HepG2 (cell line): ENCODE results near the gene CIB1. TPM values are rescaled to one million over a fixed set of nuclear protein-coding genes. Genes with fewer than 3 reads are reported as not detected.
A peak's percentile ranks its signal among the peaks of the same experiment; 100 is the strongest.

Source experiments
- ATAC-seq: fragments of 200-7000 bp; cut with Tn5 transposase; 3 replicates; pipeline ENCODE4 v1.9.1; 2020; ENCODE audit warnings: mild to moderate bottlenecking, moderate library complexity
- BruUV-seq: library from RNA; stranded (reverse); fragments of 400-500 nt; replicated peaks from 2 replicates; lab custom pipeline; 2021; lab: Mats Ljungman, UMichigan
- CTCF ChIA-PET: fragments of 300-600 bp; formaldehyde crosslinking; extraction: SDS; loops from one replicate; lab custom pipeline; 2021; ENCODE audit warnings: low total read pairs, inconsistent platforms, low intra/inter-chr PET ratio; lab: Yijun Ruan, JAX
- POLR2A ChIA-PET: fragments of 350-600 bp; sonication (Branson Sonifier 250); formaldehyde crosslinking; loops from one replicate; lab custom pipeline; 2020; ENCODE audit warnings: antibody characterized with exemption, inconsistent platforms; lab: Yijun Ruan, JAX
- DNase-seq: peaks from one replicate; pipeline ENCODE4 v3.0.0-alpha.2; 2015; ENCODE audit warnings: low spot score
- FAIRE-seq: peaks from 3 replicates; lab custom pipeline; 2011; peaks lifted over from hg19 to GRCh38; lab: Jason Lieb, UNC
- H2AFZ ChIP-seq: one replicate; pipeline ENCODE4 v1.6.1; 2011; ENCODE audit warnings: low read length, inconsistent platforms
- H3K27ac ChIP-seq: fragments of 300-600 bp; 3 replicates; pipeline ENCODE4 v1.8.0; 2011; ENCODE audit warnings: mixed run types, mild to moderate bottlenecking, mixed read lengths, low read length, inconsistent platforms; ENCODE audit not compliant: insufficient read depth; ENCODE audit errors: extremely low read length
- H3K27me3 ChIP-seq, 2 experiments: fragments of 200-600 bp in 1 of 2; 2 replicates in 1 of 2; 3 replicates in 1 of 2; pipeline versions ENCODE4 v1.6.0 to v1.8.0; 2011; ENCODE audit warnings: low read length in 2 of 2, mild to moderate bottlenecking in 2 of 2, moderate library complexity in 2 of 2, inconsistent platforms in 1 of 2; ENCODE audit not compliant: insufficient read depth in 2 of 2, control insufficient read depth in 1 of 2
- H3K36me3 ChIP-seq, 2 experiments: fragments of 200-600 bp in 1 of 2; replicated peaks in 1 of 2; 2 replicates in 1 of 2; 3 replicates in 1 of 2; pipeline versions ENCODE4 v1.5.1 to v1.8.0; 2011; ENCODE audit warnings: low read length in 2 of 2, inconsistent platforms in 1 of 2; ENCODE audit not compliant: insufficient read depth in 2 of 2, control insufficient read depth in 1 of 2
- H3K4me1 ChIP-seq: 2 replicates; pipeline ENCODE4 v1.5.1; 2012; ENCODE audit warnings: low read length, inconsistent platforms; ENCODE audit not compliant: insufficient read depth
- H3K4me2 ChIP-seq: 2 replicates; pipeline ENCODE4 v1.6.0; 2011; ENCODE audit warnings: low read depth, low read length, inconsistent platforms
- H3K4me3 ChIP-seq, 3 experiments: fragments of 200-600 bp in 1 of 3; sonication (generic), shearing (Covaris generic) in 1 of 3; replicated peaks in 1 of 3; 2 replicates each; pipeline ENCODE4 v1.5.1; 2011 to 2016; ENCODE audit warnings: low read length in 3 of 3, inconsistent platforms in 2 of 3, low read depth in 2 of 3, mild to moderate bottlenecking in 2 of 3, control low read depth in 1 of 3, mixed read lengths in 1 of 3; ENCODE audit not compliant: insufficient read depth in 1 of 3
- H3K79me2 ChIP-seq: one replicate; pipeline ENCODE4 v1.6.1; 2011; ENCODE audit warnings: low read length, inconsistent platforms; ENCODE audit not compliant: insufficient read depth
- H3K9ac ChIP-seq: 2 replicates; pipeline ENCODE4 v1.6.0; 2011; ENCODE audit warnings: mild to moderate bottlenecking, low read depth, low read length, inconsistent platforms; ENCODE audit not compliant: insufficient read depth
- H3K9me3 ChIP-seq: 2 replicates; pipeline ENCODE4 v1.5.1; 2012; ENCODE audit warnings: mild to moderate bottlenecking, low read length
- H4K20me1 ChIP-seq: 2 replicates; pipeline ENCODE4 v1.6.0; 2011; ENCODE audit warnings: inconsistent platforms, mild to moderate bottlenecking, low read length, moderate library complexity; ENCODE audit not compliant: insufficient read depth
- ERF ChIP-seq: IDR thresholded peaks from 2 replicates; pipeline ENCODE4 v1.6.1; 2018; ENCODE audit warnings: missing biosample characterization, missing genetic modification reagents
- FOXJ3 ChIP-seq: sonication (generic); formaldehyde crosslinking; IDR thresholded peaks from 2 replicates; pipeline ENCODE4 v1.4.0; 2020; ENCODE audit warnings: missing genetic modification reagents, mild to moderate bottlenecking, borderline replicate concordance
- GZF1 ChIP-seq: sonication (generic); formaldehyde crosslinking; IDR thresholded peaks from 2 replicates; pipeline ENCODE4 v1.5.1; 2020; ENCODE audit warnings: mild to moderate bottlenecking, missing genetic modification reagents
- MBD4 ChIP-seq: IDR thresholded peaks from 2 replicates; pipeline ENCODE4 v1.6.1; 2012; ENCODE audit warnings: low read length, inconsistent platforms, borderline replicate concordance
- NRL ChIP-seq: sonication (generic); formaldehyde crosslinking; IDR thresholded peaks from 2 replicates; pipeline ENCODE4 v1.5.0; 2020; ENCODE audit warnings: missing genetic modification reagents, mild to moderate bottlenecking, moderate library complexity, borderline replicate concordance
- RAD21 ChIP-seq: fragments of 450-650 bp; formaldehyde crosslinking; IDR thresholded peaks from 2 replicates; pipeline ENCODE4 v1.5.0; 2020; ENCODE audit warnings: mild to moderate bottlenecking
- SATB2 ChIP-seq: sonication (generic); formaldehyde crosslinking; IDR thresholded peaks from 2 replicates; pipeline ENCODE4 v1.5.0; 2020; ENCODE audit warnings: missing genetic modification reagents
- ZNF44 ChIP-seq: sonication (generic); formaldehyde crosslinking; IDR thresholded peaks from 2 replicates; pipeline ENCODE4 v1.5.1; 2020; ENCODE audit warnings: mild to moderate bottlenecking, missing genetic modification reagents
- ZNF549 ChIP-seq: sonication (generic); formaldehyde crosslinking; IDR thresholded peaks from 2 replicates; pipeline ENCODE4 v1.5.0; 2020; ENCODE audit warnings: missing genetic modification reagents
- WGBS: methylation state at CpG from one replicate; pipeline ENCODE4 v1.1.6; 2017; ENCODE audit warnings: low lambda C conversion rate; 5-methylcytosine and 5-hydroxymethylcytosine counted together
- in situ Hi-C: cut with HindIII; loops from 2 replicates; pipeline ENCODE4 v1.10.0; 2017; ENCODE audit warnings: low pct_unique_long_range_greater_than_20kb; ENCODE audit not compliant: extremely low pct_ligation_motif_present
- intact Hi-C: fragments of 100-400 bp; cut with micrococcal nuclease; formaldehyde crosslinking; loops from one replicate; pipeline ENCODE4 v1.10.0; 2022; ENCODE audit not compliant: unreplicated experiment
- polyA plus RNA-seq, 8 experiments: library from polyadenylated mRNA; depleted of rRNA in 3 of 8; stranded (reverse) in 7 of 8; unstranded in 1 of 8; fragments of >200 nt; fragmentation: Illumina TruSeq in 4 of 8; extraction: Trizol in 4 of 8; gene quantifications; 2 replicates each; pipeline versions ENCODE4 v1.2.1 to v1.2.3, GENCODE V29; 2011 to 2016; ENCODE audit warnings: low read depth in 4 of 8, missing spikeins in 1 of 8, mixed read lengths in 1 of 8; ENCODE audit not compliant: insufficient read depth in 1 of 8
- total RNA-seq, 5 experiments: library from RNA; depleted of rRNA; stranded (reverse); fragments of >200 nt; fragmentation: Illumina TruSeq; extraction: Trizol; gene quantifications; 2 replicates each; pipeline ENCODE4 v1.2.3, GENCODE V29; 2016; ENCODE audit warnings: low read depth in 1 of 5
- TF ChIP-seq, protein P1 (sequence below): sonication (generic); formaldehyde crosslinking; IDR thresholded peaks from 2 replicates; pipeline ENCODE4 v1.4.0; 2020; ENCODE audit warnings: missing genetic modification reagents
- TF ChIP-seq, protein P2 (sequence below): IDR thresholded peaks from 2 replicates; pipeline ENCODE4 v1.6.1; 2012; ENCODE audit warnings: inconsistent platforms
- TF ChIP-seq, protein P3 (sequence below): sonication (generic); formaldehyde crosslinking; IDR thresholded peaks from 2 replicates; pipeline ENCODE4 v1.9.0; 2022; ENCODE audit warnings: low read depth, missing genetic modification reagents
- TF ChIP-seq, protein P4 (sequence below): sonication (generic); formaldehyde crosslinking; conservative IDR thresholded peaks from 2 replicates; pipeline ENCODE4 v1.4.0; 2020; ENCODE audit warnings: mild to moderate bottlenecking, missing genetic modification reagents, moderate library complexity

The CIB1 gene
- total and polyA plus RNA-seq, 2 of the 13 experiments (the other 11 are each of a cell fraction or from before 2014, with no cell fraction given): 38.7 to 72.7 TPM

DNA sequence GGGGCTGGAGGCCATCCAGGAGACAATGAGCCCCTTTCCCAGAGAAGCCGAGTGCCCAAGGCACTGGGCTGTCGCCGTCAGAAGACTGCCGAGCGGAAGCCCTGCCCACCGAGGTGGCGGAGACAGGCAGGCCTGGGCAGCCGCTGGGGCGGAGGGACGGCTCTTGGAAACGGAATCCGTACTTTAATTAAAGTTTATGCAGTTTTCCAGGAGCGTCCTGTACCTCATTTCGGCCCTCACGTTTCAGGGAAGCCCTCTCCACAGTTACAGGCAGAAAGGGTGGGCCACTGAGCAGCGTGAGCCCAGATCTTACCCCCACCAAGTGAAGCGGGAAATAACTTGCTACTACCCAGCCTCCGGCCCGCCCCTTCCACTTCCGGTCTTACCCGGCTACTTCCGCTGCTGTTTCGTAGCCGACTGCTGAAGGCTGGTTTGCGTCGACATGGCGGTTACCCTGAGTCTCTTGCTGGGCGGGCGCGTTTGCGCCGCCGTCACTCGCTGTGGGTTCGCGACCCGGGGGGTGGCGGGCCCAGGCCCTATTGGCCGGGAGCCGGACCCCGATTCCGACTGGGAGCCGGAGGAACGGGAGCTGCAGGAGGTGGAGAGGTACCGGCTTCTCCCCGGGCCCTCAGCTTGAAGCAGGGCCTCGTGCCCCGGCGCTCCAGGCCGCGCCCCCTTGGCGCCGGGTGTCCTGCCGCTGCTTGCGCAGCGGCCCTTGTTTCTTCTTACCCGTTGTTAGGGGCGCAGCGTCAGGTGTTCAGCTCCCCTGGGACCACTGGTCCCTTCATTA, 31.7 kb upstream of the CIB1 start, which contains the start of gene NGRN:
TSS of gene NGRN (plus strand) at position 402 of the 790 bp plus-strand sequence. CDS start at position 443, 41 bp downstream.
- peak within 1 kb of the TSS; percentile 88 for H3K9ac ChIP-seq
- WGBS: under 1% methylated on average over 27 of the region's 59 CpGs
- no peaks in the 10 kb centered on the region for H3K9me3 ChIP-seq
- H3K4me2 ChIP-seq: peak within 1 kb of the TSS; percentile 87
- in situ Hi-C loops: no loop called here
- FAIRE-seq (peak; percentile 76), ATAC-seq (peak; percentile 93), DNase-seq (peak; percentile 83)
- H3K4me1 ChIP-seq: peaks cover 62% of the 10 kb centered on the region
- BruUV-seq: TSS peak; percentile 99
- H2AFZ ChIP-seq: no peak within 1 kb of the TSS
- CTCF ChIA-PET: no interaction called here
- intact Hi-C loops: loop anchor here (2.0 to 5.0 kb wide), 2 partner anchors 17 to 33 kb away; partner anchors contain the start of genes CIB1, GDPGP1 and TTLL13
- peak within 1 kb of the TSS; percentile 71 to 78 (median 72) for H3K4me3 ChIP-seq
- peak within 1 kb of the TSS; percentile 83 for H3K27ac ChIP-seq
- POLR2A ChIA-PET: interaction anchor here (0.8 to 1.2 kb wide), 8 partner anchors 9 to 163 kb away, joined by 3 to 11 read pairs (median 4); partner anchors contain the start of genes CIB1, GDPGP1, IDH2 and TTLL13
- peaks cover 6% of the 10 kb centered on the region for H4K20me1 ChIP-seq
- peaks cover 42% of the 10 kb centered on the region for H3K79me2 ChIP-seq
- peaks cover 3 to 14% of the 10 kb centered on the region in 2 experiments; a peak in 4 of 5 replicates for H3K36me3 ChIP-seq
- no peaks in the 10 kb centered on the region; a peak in 1 of 5 replicates for H3K27me3 ChIP-seq
- peak; percentile 62; the same call in 1 of the 2 replicates for TF ChIP-seq FOXJ3 (CRISPR knock-in tag)
- TF ChIP-seq, protein P1, sequence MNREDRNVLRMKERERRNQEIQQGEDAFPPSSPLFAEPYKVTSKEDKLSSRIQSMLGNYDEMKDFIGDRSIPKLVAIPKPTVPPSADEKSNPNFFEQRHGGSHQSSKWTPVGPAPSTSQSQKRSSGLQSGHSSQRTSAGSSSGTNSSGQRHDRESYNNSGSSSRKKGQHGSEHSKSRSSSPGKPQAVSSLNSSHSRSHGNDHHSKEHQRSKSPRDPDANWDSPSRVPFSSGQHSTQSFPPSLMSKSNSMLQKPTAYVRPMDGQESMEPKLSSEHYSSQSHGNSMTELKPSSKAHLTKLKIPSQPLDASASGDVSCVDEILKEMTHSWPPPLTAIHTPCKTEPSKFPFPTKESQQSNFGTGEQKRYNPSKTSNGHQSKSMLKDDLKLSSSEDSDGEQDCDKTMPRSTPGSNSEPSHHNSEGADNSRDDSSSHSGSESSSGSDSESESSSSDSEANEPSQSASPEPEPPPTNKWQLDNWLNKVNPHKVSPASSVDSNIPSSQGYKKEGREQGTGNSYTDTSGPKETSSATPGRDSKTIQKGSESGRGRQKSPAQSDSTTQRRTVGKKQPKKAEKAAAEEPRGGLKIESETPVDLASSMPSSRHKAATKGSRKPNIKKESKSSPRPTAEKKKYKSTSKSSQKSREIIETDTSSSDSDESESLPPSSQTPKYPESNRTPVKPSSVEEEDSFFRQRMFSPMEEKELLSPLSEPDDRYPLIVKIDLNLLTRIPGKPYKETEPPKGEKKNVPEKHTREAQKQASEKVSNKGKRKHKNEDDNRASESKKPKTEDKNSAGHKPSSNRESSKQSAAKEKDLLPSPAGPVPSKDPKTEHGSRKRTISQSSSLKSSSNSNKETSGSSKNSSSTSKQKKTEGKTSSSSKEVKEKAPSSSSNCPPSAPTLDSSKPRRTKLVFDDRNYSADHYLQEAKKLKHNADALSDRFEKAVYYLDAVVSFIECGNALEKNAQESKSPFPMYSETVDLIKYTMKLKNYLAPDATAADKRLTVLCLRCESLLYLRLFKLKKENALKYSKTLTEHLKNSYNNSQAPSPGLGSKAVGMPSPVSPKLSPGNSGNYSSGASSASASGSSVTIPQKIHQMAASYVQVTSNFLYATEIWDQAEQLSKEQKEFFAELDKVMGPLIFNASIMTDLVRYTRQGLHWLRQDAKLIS (CRISPR knock-in tag): 0 out of 2 replicates have a peak, but pooled peaks have one; percentile 22
- TF ChIP-seq ZNF44: no peak; the same call in 1 of the 2 replicates
- no peak for TF ChIP-seq MBD4
- TF ChIP-seq, protein P2, sequence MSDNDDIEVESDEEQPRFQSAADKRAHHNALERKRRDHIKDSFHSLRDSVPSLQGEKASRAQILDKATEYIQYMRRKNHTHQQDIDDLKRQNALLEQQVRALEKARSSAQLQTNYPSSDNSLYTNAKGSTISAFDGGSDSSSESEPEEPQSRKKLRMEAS: peak; percentile 79
- TF ChIP-seq ERF (CRISPR knock-in tag): peak; percentile 95
- TF ChIP-seq GZF1 (CRISPR knock-in tag): no peak; the same call in 1 of the 2 replicates
- peak; percentile 73; the same call in 1 of the 2 replicates for TF ChIP-seq NRL (CRISPR knock-in tag)
- TF ChIP-seq SATB2 (CRISPR knock-in tag): 0 out of 2 replicates have a peak, but pooled peaks have one; percentile 11
- TF ChIP-seq ZNF549: no peak
- peak; percentile 57; the same call in 1 of the 2 replicates for TF ChIP-seq RAD21 (CRISPR knock-in tag)
- TF ChIP-seq, protein P3, sequence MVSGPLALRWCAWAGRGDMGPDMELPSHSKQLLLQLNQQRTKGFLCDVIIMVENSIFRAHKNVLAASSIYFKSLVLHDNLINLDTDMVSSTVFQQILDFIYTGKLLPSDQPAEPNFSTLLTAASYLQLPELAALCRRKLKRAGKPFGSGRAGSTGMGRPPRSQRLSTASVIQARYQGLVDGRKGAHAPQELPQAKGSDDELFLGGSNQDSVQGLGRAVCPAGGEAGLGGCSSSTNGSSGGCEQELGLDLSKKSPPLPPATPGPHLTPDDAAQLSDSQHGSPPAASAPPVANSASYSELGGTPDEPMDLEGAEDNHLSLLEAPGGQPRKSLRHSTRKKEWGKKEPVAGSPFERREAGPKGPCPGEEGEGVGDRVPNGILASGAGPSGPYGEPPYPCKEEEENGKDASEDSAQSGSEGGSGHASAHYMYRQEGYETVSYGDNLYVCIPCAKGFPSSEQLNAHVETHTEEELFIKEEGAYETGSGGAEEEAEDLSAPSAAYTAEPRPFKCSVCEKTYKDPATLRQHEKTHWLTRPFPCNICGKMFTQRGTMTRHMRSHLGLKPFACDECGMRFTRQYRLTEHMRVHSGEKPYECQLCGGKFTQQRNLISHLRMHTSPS (CRISPR knock-in tag): peak; percentile 57; the same call in 1 of the 2 replicates
- TF ChIP-seq, protein P4, sequence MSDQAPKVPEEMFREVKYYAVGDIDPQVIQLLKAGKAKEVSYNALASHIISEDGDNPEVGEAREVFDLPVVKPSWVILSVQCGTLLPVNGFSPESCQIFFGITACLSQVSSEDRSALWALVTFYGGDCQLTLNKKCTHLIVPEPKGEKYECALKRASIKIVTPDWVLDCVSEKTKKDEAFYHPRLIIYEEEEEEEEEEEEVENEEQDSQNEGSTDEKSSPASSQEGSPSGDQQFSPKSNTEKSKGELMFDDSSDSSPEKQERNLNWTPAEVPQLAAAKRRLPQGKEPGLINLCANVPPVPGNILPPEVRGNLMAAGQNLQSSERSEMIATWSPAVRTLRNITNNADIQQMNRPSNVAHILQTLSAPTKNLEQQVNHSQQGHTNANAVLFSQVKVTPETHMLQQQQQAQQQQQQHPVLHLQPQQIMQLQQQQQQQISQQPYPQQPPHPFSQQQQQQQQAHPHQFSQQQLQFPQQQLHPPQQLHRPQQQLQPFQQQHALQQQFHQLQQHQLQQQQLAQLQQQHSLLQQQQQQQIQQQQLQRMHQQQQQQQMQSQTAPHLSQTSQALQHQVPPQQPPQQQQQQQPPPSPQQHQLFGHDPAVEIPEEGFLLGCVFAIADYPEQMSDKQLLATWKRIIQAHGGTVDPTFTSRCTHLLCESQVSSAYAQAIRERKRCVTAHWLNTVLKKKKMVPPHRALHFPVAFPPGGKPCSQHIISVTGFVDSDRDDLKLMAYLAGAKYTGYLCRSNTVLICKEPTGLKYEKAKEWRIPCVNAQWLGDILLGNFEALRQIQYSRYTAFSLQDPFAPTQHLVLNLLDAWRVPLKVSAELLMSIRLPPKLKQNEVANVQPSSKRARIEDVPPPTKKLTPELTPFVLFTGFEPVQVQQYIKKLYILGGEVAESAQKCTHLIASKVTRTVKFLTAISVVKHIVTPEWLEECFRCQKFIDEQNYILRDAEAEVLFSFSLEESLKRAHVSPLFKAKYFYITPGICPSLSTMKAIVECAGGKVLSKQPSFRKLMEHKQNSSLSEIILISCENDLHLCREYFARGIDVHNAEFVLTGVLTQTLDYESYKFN (CRISPR knock-in tag): 0 out of 2 replicates have a peak, but pooled peaks have one; percentile 34
